GM12878 (cell line): ENCODE measurements around the gene SGCD. TPM values are rescaled to one million over a fixed set of nuclear protein-coding genes. Genes with fewer than 3 reads are reported as not detected.

Experiments
- IKZF2 ChIP-seq, 2 experiments: fragments of 450-650 bp; IDR thresholded peaks; 2 replicates each; pipeline ENCODE4 v1.6.1; 2017; ENCODE audit warnings: mild to moderate bottlenecking in 2 of 2, moderate library complexity in 2 of 2
- IRF4 ChIP-seq: IDR thresholded peaks from 2 replicates; pipeline ENCODE4 v1.6.1; 2011; ENCODE audit warnings: low read depth, low read length
- SMC3 ChIP-seq: IDR thresholded peaks from 2 replicates; pipeline ENCODE4 v1.6.1; 2011; ENCODE audit warnings: low read length, improper control_type of control experiment, borderline replicate concordance
- SREBF1 ChIP-seq: IDR thresholded peaks from 2 replicates; pipeline ENCODE4 v1.6.1; 2012; ENCODE audit warnings: mild to moderate bottlenecking, low read length
- polyA plus RNA-seq, 11 experiments: library from polyadenylated mRNA; depleted of rRNA in 4 of 11; unstranded in 6 of 11; stranded (reverse) in 5 of 11; fragments of >200 nt; fragmentation: Nextera tagmentation in 4 of 11; fragmentation: Illumina TruSeq in 1 of 11; extraction: Ambion mirVana in 4 of 11; extraction: Trizol in 1 of 11; gene quantifications; 1 replicate in 1 of 11; 2 replicates in 10 of 11; pipeline versions ENCODE4 v1.2.1 to v1.2.3, GENCODE V29; 2011 to 2016; ENCODE audit warnings: inconsistent platforms in 2 of 11, missing spikeins in 2 of 11, low read depth in 1 of 11
- total RNA-seq, 4 experiments: library from RNA; depleted of rRNA in 3 of 4; stranded (reverse); fragments of >200 nt in 3 of 4; fragmentation: Illumina TruSeq in 1 of 4; extraction: Trizol in 1 of 4; gene quantifications; 2 replicates each; pipeline versions ENCODE4 v1.2.1 to v1.2.3, GENCODE V29; 2013 to 2021
- TF ChIP-seq, protein P1 (sequence below): fragments of 150-350 bp; IDR thresholded peaks from 2 replicates; pipeline ENCODE4 v1.6.1; 2016; ENCODE audit warnings: low read depth, low read length
- TF ChIP-seq, protein P2 (sequence below), 3 experiments: IDR thresholded peaks in 2 of 3; conservative IDR thresholded peaks in 1 of 3; 2 replicates each; pipeline ENCODE4 v1.5.1; 2011; ENCODE audit warnings: low read depth in 3 of 3, low read length in 3 of 3, mild to moderate bottlenecking in 3 of 3, control low read depth in 2 of 3, moderate library complexity in 2 of 3, inconsistent platforms in 1 of 3, mixed read lengths in 1 of 3; ENCODE audit not compliant: control insufficient read depth in 2 of 3, insufficient read depth in 1 of 3; ENCODE audit errors: extremely low read depth in 1 of 3
- TF ChIP-seq, protein P3 (sequence below): IDR thresholded peaks from 2 replicates; pipeline ENCODE4 v1.6.1; 2011; ENCODE audit warnings: mild to moderate bottlenecking, low read depth, low read length, moderate library complexity; ENCODE audit not compliant: insufficient replicate concordance
- TF ChIP-seq, protein P4 (sequence below): fragments of 450-650 bp; conservative IDR thresholded peaks from 2 replicates; pipeline ENCODE4 v1.6.1; 2017; ENCODE audit warnings: mild to moderate bottlenecking, moderate library complexity
- TF ChIP-seq, protein P5 (sequence below): fragments of 450-650 bp; formaldehyde crosslinking; IDR thresholded peaks from 2 replicates; pipeline ENCODE4 v1.4.0; 2022; ENCODE audit warnings: mild to moderate bottlenecking, moderate library complexity
- TF ChIP-seq, protein P6 (sequence below): fragments of 150-350 bp; IDR thresholded peaks from 2 replicates; pipeline ENCODE4 v1.6.1; 2014; ENCODE audit warnings: mild to moderate bottlenecking, low read depth, low read length
- TF ChIP-seq, protein P7 (sequence below): fragments of 450-650 bp; IDR thresholded peaks from 2 replicates; pipeline ENCODE4 v1.6.1; 2016; ENCODE audit warnings: mild to moderate bottlenecking

Gene SGCD
- total and polyA plus RNA-seq, 10 of the 15 experiments (the other 5 are each of a cell fraction or from before 2014, with no cell fraction given) = 0.06 TPM; not detected in 9

DNA sequence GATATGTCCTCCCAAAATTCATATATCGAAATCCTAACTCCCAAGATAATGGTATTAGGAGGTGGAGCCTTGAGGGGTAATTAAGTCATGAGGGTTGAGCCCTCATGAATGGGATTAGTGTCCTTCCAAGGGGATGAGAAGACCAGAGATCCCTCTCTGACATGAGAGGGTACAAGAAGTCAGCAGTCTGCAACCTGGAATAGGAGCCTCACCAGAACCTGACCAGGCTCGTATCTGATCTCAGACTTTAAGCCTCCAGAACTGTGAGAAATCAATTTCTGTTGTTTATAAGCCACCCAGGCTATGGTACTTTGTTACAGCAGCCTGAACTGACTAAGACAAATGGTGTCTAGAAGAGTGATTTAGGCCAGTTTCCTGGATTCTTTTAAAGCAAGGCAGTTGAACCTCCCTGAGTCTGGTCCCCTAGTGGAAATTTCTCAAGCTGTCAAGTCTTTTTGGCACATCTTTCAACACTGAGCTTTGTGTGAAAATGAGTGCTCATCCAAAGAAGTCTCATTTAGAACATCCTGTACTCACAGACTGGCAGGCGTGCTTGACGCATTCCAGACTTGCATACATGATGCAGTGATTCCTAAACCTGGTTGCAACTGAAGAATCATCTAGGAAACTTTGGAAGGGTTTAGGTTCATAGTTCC is 268.3 kb downstream of the SGCD start (continued):
- TF ChIP-seq, protein P1, sequence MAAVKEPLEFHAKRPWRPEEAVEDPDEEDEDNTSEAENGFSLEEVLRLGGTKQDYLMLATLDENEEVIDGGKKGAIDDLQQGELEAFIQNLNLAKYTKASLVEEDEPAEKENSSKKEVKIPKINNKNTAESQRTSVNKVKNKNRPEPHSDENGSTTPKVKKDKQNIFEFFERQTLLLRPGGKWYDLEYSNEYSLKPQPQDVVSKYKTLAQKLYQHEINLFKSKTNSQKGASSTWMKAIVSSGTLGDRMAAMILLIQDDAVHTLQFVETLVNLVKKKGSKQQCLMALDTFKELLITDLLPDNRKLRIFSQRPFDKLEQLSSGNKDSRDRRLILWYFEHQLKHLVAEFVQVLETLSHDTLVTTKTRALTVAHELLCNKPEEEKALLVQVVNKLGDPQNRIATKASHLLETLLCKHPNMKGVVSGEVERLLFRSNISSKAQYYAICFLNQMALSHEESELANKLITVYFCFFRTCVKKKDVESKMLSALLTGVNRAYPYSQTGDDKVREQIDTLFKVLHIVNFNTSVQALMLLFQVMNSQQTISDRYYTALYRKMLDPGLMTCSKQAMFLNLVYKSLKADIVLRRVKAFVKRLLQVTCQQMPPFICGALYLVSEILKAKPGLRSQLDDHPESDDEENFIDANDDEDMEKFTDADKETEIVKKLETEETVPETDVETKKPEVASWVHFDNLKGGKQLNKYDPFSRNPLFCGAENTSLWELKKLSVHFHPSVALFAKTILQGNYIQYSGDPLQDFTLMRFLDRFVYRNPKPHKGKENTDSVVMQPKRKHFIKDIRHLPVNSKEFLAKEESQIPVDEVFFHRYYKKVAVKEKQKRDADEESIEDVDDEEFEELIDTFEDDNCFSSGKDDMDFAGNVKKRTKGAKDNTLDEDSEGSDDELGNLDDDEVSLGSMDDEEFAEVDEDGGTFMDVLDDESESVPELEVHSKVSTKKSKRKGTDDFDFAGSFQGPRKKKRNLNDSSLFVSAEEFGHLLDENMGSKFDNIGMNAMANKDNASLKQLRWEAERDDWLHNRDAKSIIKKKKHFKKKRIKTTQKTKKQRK = no peak
- TF ChIP-seq, protein P2, sequence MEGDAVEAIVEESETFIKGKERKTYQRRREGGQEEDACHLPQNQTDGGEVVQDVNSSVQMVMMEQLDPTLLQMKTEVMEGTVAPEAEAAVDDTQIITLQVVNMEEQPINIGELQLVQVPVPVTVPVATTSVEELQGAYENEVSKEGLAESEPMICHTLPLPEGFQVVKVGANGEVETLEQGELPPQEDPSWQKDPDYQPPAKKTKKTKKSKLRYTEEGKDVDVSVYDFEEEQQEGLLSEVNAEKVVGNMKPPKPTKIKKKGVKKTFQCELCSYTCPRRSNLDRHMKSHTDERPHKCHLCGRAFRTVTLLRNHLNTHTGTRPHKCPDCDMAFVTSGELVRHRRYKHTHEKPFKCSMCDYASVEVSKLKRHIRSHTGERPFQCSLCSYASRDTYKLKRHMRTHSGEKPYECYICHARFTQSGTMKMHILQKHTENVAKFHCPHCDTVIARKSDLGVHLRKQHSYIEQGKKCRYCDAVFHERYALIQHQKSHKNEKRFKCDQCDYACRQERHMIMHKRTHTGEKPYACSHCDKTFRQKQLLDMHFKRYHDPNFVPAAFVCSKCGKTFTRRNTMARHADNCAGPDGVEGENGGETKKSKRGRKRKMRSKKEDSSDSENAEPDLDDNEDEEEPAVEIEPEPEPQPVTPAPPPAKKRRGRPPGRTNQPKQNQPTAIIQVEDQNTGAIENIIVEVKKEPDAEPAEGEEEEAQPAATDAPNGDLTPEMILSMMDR (IDR thresholded peaks at IDR 0.05 in 2 of 3, conservative IDR thresholded peaks at IDR 0.05 in 1 of 3; ENCODE audit: control insufficient read depth in 2 of 3, extremely low read depth in 1 of 3, insufficient read depth in 1 of 3, low read depth in 3 of 3, low read length in 3 of 3) = no peak
- TF ChIP-seq, protein P3, sequence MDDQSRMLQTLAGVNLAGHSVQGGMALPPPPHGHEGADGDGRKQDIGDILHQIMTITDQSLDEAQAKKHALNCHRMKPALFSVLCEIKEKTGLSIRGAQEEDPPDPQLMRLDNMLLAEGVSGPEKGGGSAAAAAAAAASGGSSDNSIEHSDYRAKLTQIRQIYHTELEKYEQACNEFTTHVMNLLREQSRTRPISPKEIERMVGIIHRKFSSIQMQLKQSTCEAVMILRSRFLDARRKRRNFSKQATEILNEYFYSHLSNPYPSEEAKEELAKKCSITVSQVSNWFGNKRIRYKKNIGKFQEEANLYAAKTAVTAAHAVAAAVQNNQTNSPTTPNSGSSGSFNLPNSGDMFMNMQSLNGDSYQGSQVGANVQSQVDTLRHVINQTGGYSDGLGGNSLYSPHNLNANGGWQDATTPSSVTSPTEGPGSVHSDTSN = no peak
- TF ChIP-seq, protein P4, sequence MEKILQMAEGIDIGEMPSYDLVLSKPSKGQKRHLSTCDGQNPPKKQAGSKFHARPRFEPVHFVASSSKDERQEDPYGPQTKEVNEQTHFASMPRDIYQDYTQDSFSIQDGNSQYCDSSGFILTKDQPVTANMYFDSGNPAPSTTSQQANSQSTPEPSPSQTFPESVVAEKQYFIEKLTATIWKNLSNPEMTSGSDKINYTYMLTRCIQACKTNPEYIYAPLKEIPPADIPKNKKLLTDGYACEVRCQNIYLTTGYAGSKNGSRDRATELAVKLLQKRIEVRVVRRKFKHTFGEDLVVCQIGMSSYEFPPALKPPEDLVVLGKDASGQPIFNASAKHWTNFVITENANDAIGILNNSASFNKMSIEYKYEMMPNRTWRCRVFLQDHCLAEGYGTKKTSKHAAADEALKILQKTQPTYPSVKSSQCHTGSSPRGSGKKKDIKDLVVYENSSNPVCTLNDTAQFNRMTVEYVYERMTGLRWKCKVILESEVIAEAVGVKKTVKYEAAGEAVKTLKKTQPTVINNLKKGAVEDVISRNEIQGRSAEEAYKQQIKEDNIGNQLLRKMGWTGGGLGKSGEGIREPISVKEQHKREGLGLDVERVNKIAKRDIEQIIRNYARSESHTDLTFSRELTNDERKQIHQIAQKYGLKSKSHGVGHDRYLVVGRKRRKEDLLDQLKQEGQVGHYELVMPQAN = no peak
- TF ChIP-seq, protein P5, sequence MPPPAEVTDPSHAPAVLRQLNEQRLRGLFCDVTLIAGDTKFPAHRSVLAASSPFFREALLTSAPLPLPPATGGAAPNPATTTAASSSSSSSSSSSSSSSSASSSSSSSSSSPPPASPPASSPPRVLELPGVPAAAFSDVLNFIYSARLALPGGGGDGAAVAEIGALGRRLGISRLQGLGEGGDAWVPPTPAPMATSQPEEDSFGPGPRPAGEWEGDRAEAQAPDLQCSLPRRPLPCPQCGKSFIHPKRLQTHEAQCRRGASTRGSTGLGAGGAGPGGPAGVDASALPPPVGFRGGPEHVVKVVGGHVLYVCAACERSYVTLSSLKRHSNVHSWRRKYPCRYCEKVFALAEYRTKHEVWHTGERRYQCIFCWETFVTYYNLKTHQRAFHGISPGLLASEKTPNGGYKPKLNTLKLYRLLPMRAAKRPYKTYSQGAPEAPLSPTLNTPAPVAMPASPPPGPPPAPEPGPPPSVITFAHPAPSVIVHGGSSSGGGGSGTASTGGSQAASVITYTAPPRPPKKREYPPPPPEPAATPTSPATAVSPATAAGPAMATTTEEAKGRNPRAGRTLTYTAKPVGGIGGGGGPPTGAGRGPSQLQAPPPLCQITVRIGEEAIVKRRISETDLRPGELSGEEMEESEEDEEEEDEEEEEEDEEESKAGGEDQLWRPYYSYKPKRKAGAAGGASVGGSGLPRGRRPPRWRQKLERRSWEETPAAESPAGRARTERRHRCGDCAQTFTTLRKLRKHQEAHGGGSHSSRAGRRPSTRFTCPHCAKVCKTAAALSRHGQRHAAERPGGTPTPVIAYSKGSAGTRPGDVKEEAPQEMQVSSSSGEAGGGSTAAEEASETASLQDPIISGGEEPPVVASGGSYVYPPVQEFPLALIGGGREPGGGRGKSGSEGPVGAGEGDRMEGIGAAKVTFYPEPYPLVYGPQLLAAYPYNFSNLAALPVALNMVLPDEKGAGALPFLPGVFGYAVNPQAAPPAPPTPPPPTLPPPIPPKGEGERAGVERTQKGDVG (CRISPR knock-in tag) = no peak
- TF ChIP-seq SMC3 (no peak), SREBF1 (no peak), IKZF2 (IDR thresholded peaks at IDR 0.05) (no peak), IRF4 (no peak)
- TF ChIP-seq, protein P6, sequence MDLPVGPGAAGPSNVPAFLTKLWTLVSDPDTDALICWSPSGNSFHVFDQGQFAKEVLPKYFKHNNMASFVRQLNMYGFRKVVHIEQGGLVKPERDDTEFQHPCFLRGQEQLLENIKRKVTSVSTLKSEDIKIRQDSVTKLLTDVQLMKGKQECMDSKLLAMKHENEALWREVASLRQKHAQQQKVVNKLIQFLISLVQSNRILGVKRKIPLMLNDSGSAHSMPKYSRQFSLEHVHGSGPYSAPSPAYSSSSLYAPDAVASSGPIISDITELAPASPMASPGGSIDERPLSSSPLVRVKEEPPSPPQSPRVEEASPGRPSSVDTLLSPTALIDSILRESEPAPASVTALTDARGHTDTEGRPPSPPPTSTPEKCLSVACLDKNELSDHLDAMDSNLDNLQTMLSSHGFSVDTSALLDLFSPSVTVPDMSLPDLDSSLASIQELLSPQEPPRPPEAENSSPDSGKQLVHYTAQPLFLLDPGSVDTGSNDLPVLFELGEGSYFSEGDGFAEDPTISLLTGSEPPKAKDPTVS = no peak
- TF ChIP-seq, protein P7, sequence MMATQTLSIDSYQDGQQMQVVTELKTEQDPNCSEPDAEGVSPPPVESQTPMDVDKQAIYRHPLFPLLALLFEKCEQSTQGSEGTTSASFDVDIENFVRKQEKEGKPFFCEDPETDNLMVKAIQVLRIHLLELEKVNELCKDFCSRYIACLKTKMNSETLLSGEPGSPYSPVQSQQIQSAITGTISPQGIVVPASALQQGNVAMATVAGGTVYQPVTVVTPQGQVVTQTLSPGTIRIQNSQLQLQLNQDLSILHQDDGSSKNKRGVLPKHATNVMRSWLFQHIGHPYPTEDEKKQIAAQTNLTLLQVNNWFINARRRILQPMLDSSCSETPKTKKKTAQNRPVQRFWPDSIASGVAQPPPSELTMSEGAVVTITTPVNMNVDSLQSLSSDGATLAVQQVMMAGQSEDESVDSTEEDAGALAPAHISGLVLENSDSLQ = no peak
